Activated CD4-positive, alpha-beta memory T cell treated with anti-CD3 and anti-CD28 coated beads, Interleukin-2, amount 10 ng/mL, durations not matched to agents 7 days and 5 days (primary cell): ENCODE measurements around the gene DCLRE1B. TPM values are rescaled to one million over a fixed set of nuclear protein-coding genes. Genes with fewer than 3 reads are reported as not detected.
A peak's percentile ranks its signal among the peaks of the same experiment; 100 is the strongest.

ENCODE experiments used
- CTCF ChIA-PET: fragments of 350-600 bp; sonication (Branson Sonifier 250); formaldehyde crosslinking; loops from one replicate; lab custom pipeline; 2021; ENCODE audit warnings: antibody characterized with exemption, inconsistent platforms; lab: Charles Lee
- POLR2A ChIA-PET: fragments of 350-600 bp; sonication (Branson Sonifier 250); formaldehyde crosslinking; loops from one replicate; lab custom pipeline; 2021; ENCODE audit warnings: antibody characterized with exemption; lab: Charles Lee
- DNase-seq: peaks from one replicate; pipeline ENCODE4 v3.0.0-alpha.2; 2020
- H3K27ac Mint-ChIP-seq: one replicate; pipeline ENCODE4 v1.8.0; 2021; ENCODE audit warnings: mild to moderate bottlenecking, mixed read lengths
- H3K27me3 Mint-ChIP-seq: one replicate; pipeline ENCODE4 v1.8.0; 2021; ENCODE audit warnings: mixed read lengths
- H3K36me3 Mint-ChIP-seq: one replicate; pipeline ENCODE4 v1.8.0; 2021; ENCODE audit warnings: low read depth, mixed read lengths
- H3K4me1 Mint-ChIP-seq: one replicate; pipeline ENCODE4 v1.8.0; 2021; ENCODE audit warnings: mixed read lengths
- H3K4me3 Mint-ChIP-seq: one replicate; pipeline ENCODE4 v1.8.0; 2021; ENCODE audit warnings: mild to moderate bottlenecking, mixed read lengths
- H3K9me3 Mint-ChIP-seq: one replicate; pipeline ENCODE4 v1.8.0; 2021; ENCODE audit warnings: mixed read lengths
- total RNA-seq, 2 experiments: library from RNA; stranded (reverse); gene quantifications; one replicate each; pipeline ENCODE4 v1.2.3, GENCODE V29; 2021

Gene DCLRE1B
- total RNA-seq, 2 experiments from 2014 or later = 13.2 to 14.4 TPM

DNA sequence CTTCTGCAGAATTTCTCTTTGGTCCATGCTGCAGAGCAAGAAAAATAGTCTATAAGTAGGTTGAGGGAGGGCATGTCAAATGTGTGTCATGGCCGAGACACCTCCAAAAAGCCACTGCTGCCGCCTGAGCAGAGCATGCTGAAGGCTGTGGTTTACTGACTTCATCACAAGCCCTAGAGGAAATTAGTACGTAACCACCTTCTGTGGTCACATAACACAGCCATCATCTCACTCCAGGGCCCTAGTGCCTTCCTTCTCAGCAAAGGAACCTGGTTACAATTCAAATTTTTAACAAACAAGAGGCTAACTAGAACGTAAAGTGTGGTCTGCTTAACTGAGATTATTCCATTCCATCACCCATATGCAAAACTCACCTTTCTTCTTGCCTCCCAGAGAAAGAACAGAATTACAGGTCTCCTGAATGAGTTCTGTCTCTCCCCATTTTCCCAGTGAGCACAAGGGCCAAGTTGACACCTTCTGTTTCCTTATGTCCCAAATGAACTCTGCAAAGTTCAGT lies 33.5 kb upstream of the DCLRE1B start, which contains the start of gene PTPN22:
Gene PTPN22 (minus strand): TSS at position 116 of the 517 bp plus-strand sequence.
- ChIA-PET POLR2A (interaction anchor here (1.0 to 1.3 kb wide), 5 partner anchors 16 to 69 kb away, joined by 3 to 30 read pairs (median 4); partner anchors contain the start of genes AP4B1, BCL2L15, DCLRE1B and HIPK1), CTCF (interaction anchor here (1.1 kb wide), 1 partner anchor 32 kb away, joined by 5 read pairs; no protein-coding TSS in a partner anchor)
- Mint-ChIP-seq H3K27me3 (no peaks in the 10 kb centered on the region), H3K27ac (peak within 1 kb of the TSS; percentile 98), H3K4me1 (peaks cover 74% of the 10 kb centered on the region), H3K4me3 (peak within 1 kb of the TSS; percentile 91), H3K36me3 (peaks cover 29% of the 10 kb centered on the region), H3K9me3 (no peaks in the 10 kb centered on the region)
- DNase-seq = peak; percentile 89

DNA sequence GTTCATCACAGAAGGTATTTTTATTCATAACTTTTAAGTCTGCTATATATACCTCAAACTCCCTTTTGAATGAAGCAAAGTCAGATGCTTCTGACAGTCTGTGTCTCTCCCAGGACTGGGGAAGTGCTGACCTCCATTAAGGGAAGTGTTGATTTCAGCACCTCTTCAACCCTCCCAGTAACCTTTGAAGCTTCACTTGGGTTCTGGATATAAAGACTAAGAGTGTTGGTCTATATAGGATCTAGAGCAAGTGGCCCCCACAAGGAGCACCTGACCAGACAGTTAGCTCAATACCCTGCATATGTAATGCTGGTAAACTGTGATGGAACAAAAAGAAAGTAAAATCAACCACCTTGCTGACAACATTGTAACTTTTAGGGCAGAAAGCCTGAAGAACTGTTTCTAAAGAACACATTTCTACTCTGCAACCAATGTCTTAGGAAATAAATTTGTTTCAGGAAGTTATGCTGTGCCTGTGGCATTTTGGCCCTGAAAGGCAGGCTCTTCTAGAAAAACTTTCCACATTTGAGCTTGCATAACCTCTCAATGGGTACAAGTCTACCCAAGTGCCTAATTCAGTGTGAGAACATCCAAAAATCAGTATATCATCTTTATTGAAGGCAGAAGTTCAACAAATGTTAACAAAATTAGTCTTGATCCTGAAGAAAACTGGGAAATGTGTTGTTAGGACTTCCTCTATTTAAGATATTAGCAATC lies 32.7 kb upstream of the DCLRE1B start:
- Mint-ChIP-seq H3K27me3 (no peaks in the 10 kb centered on the region), H3K4me1 (peaks cover 71% of the 10 kb centered on the region), H3K36me3 (peaks cover 27% of the 10 kb centered on the region), H3K9me3 (no peaks in the 10 kb centered on the region), H3K27ac (peak overlapping the region; percentile 98), H3K4me3 (peak overlapping the region; percentile 91)
- ChIA-PET CTCF (interaction anchor here (0.8 to 1.1 kb wide), 3 partner anchors 11 to 38 kb away, joined by 3 to 5 read pairs (median 4); no protein-coding TSS in a partner anchor), POLR2A (interaction anchor here (0.6 to 1.3 kb wide), 8 partner anchors 13 to 68 kb away, joined by 3 to 30 read pairs (median 4); partner anchors contain the start of genes AP4B1, BCL2L15, DCLRE1B and HIPK1)
- peak; percentile 32 for DNase-seq

GRCh38 chr1:113874012-113874879 lies 30.9 kb upstream of the DCLRE1B start:
- CTCF ChIA-PET = interaction anchor here (0.8 to 1.1 kb wide), 5 partner anchors 15 to 91 kb away, joined by 3 to 7 read pairs (median 3); partner anchors contain the start of genes AP4B1 and HIPK1
- peaks cover 68% of the 10 kb centered on the region for H3K4me1 Mint-ChIP-seq
- DNase-seq = peak; percentile 25
- POLR2A ChIA-PET = interaction anchor here (1.0 to 4.5 kb wide), 9 partner anchors 12 to 467 kb away, joined by 3 to 40 read pairs (median 4); partner anchors contain the start of genes AP4B1, BCL2L15, DCLRE1B and HIPK1
- H3K27ac Mint-ChIP-seq = peak overlapping the region; percentile 89
- no peaks in the 10 kb centered on the region for H3K9me3 Mint-ChIP-seq
- peaks cover 16% of the 10 kb centered on the region for H3K36me3 Mint-ChIP-seq
- no peak overlapping the region for H3K4me3 Mint-ChIP-seq
- H3K27me3 Mint-ChIP-seq = no peaks in the 10 kb centered on the region

GRCh38 chr1:113875714-113876113 lies 29.4 kb upstream of the DCLRE1B start:
- Mint-ChIP-seq H3K27me3 (no peaks in the 10 kb centered on the region), H3K4me3 (no peak overlapping the region), H3K9me3 (no peaks in the 10 kb centered on the region), H3K27ac (no peak overlapping the region), H3K36me3 (peaks cover 13% of the 10 kb centered on the region), H3K4me1 (peaks cover 71% of the 10 kb centered on the region)
- ChIA-PET POLR2A (interaction anchor here (1.0 to 4.5 kb wide), 7 partner anchors 11 to 64 kb away, joined by 3 to 40 read pairs (median 4); partner anchors contain the start of genes AP4B1, BCL2L15, DCLRE1B and HIPK1), CTCF (interaction anchor here (0.6 to 1.5 kb wide), 5 partner anchors 12 to 327 kb away, joined by 3 to 6 read pairs (median 3); partner anchors contain the start of genes AP4B1 and BCL2L15)
- DNase-seq = no peak

DNA sequence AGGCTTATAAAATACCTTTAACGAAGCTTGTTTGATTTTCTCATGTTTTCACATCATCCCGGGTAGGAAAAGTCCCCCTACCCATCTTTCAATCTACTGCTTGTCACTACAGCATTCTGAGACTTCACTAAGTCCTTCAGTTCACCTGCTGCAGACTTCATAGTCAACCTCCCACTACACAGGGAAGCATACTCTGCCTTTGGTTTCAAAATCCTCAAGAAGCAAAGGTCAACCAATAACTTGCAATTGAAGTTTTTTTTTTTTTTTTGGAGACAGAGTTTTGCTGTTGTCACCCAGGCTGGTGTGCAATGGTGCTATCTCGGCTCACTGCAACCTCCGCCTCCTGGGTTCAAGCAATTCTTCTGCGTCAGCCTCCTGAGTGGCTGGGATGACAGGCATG lies 28.9 kb upstream of the DCLRE1B start:
- ChIA-PET POLR2A (interaction anchor here (1.5 to 4.5 kb wide), 5 partner anchors 11 to 54 kb away, joined by 3 to 40 read pairs (median 10); partner anchors contain the start of genes AP4B1, BCL2L15, DCLRE1B and HIPK1), CTCF (interaction anchor here (0.6 to 1.5 kb wide), 4 partner anchors 16 to 327 kb away, joined by 3 to 6 read pairs (median 3); partner anchors contain the start of gene AP4B1)
- H3K4me3 Mint-ChIP-seq = no peak overlapping the region
- DNase-seq = no peak
- peaks cover 14% of the 10 kb centered on the region for H3K36me3 Mint-ChIP-seq
- H3K27ac Mint-ChIP-seq = no peak overlapping the region
- H3K27me3 Mint-ChIP-seq = no peaks in the 10 kb centered on the region
- H3K9me3 Mint-ChIP-seq = no peaks in the 10 kb centered on the region
- H3K4me1 Mint-ChIP-seq = peaks cover 75% of the 10 kb centered on the region

DNA sequence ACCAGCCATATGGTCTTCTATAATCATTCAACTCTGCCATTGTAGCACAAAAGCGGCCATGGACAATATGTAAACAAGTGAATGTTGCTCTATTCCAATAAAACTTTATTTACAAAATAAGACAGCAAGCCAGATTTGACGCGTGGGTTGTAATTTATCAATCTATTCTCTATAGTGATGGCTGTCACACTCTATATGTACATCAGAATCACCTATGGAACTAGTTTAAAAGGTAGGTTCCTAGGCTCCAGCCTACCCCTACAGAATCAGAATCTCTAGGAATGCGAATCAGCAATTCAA lies 25.4 kb upstream of the DCLRE1B start:
- DNase-seq = no peak
- Mint-ChIP-seq H3K27ac (no peak overlapping the region), H3K4me1 (peaks cover 60% of the 10 kb centered on the region), H3K27me3 (no peaks in the 10 kb centered on the region), H3K36me3 (peaks cover 17% of the 10 kb centered on the region), H3K4me3 (no peak overlapping the region), H3K9me3 (no peaks in the 10 kb centered on the region)
- ChIA-PET POLR2A (interaction anchor here (1.1 to 6.4 kb wide), 4 partner anchors 10 to 49 kb away, joined by 3 to 41 read pairs (median 11); partner anchors contain the start of genes AP4B1, DCLRE1B and HIPK1), CTCF (interaction anchor here (2.1 kb wide), 1 partner anchor 24 kb away, joined by 4 read pairs; the partner anchor contains the start of gene AP4B1)

DNA sequence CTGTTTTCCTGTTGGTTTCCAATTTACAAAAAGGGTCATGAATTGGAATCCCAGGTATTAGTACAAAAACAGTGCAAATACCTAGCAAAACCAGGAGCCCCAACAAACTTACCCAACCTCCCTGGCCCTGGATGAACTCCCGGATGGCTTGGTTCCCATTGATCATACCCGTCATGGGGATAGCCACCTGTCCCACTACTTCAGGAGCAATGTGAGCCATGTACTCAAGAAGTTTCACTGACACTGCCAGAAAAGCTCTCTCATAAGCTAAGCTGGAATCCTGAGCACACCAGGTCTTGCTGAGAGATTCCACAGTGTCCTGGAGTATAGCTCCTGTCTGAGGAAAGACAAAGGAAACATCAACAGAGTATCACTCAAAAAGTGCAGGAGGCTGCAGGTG lies 23.5 kb upstream of the DCLRE1B start:
- Mint-ChIP-seq H3K27me3 (no peaks in the 10 kb centered on the region), H3K4me1 (peaks cover 51% of the 10 kb centered on the region), H3K36me3 (peaks cover 21% of the 10 kb centered on the region), H3K27ac (no peak overlapping the region), H3K4me3 (no peak overlapping the region), H3K9me3 (no peaks in the 10 kb centered on the region)
- ChIA-PET POLR2A (interaction anchor here (1.3 to 6.4 kb wide), 4 partner anchors 11 to 65 kb away, joined by 3 to 41 read pairs (median 10); partner anchors contain the start of genes AP4B1 and DCLRE1B), CTCF (interaction anchor here (0.9 to 1.2 kb wide), 3 partner anchors 12 to 401 kb away, joined by 3 to 6 read pairs (median 3); no protein-coding TSS in a partner anchor)
- DNase-seq = no peak

DNA sequence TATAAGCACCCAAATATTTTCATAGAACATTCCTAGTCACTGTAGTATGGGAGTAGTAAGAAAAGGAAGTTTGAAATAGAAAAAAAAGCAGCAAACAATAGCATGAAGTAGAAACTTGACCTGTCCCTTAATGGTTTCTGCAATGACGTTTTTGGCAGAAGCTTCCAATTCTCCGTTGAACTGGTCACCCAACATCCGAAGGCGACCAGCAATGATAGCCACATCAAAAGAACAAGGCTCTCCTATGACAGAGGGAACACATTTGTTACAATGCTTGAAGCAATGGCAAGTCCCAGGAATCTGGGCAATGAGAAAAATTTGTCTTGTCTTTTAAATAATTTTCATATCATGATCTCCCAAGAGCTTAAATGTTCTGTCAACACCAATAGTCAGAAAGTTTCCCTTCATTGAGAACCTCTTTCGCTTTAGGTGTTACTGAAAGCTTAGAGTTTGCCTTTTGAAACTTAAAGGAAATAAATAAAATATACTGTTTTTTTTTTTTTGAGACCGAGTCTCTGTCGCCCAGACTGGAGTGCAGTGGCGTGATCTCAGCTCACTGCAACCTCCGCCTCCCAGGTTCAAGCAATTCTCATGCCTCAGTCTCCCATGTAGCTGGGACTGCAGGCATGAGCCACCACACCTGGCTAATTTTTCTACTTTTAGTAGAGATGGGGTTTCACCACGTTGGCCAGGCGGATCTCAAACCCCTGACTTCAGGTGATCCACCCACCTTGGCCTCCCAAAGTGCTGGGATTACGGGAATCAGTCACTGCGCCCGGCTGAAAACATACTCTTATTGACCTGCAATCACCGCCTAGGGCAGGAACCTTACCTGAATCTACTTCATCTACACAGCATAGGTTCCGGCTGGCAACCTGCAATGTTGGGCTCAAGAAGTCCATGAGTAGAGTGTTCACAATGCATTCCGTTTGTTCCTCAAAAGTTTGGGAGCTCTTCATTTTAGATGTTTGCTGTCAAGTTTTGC lies 18.4 kb upstream of the DCLRE1B start:
- CTCF ChIA-PET = interaction anchor here (1.3 kb wide), 2 partner anchors 9 to 11 kb away, joined by 3 to 4 read pairs; no protein-coding TSS in a partner anchor
- Mint-ChIP-seq H3K4me3 (no peak overlapping the region), H3K9me3 (no peaks in the 10 kb centered on the region), H3K4me1 (peaks cover 27% of the 10 kb centered on the region), H3K36me3 (peaks cover 17% of the 10 kb centered on the region), H3K27ac (no peak overlapping the region), H3K27me3 (no peaks in the 10 kb centered on the region)
- POLR2A ChIA-PET = interaction anchor here (1.1 to 3.8 kb wide), 4 partner anchors 11 to 44 kb away, joined by 3 to 18 read pairs (median 6); partner anchors contain the start of gene AP4B1
- DNase-seq = no peak

DNA sequence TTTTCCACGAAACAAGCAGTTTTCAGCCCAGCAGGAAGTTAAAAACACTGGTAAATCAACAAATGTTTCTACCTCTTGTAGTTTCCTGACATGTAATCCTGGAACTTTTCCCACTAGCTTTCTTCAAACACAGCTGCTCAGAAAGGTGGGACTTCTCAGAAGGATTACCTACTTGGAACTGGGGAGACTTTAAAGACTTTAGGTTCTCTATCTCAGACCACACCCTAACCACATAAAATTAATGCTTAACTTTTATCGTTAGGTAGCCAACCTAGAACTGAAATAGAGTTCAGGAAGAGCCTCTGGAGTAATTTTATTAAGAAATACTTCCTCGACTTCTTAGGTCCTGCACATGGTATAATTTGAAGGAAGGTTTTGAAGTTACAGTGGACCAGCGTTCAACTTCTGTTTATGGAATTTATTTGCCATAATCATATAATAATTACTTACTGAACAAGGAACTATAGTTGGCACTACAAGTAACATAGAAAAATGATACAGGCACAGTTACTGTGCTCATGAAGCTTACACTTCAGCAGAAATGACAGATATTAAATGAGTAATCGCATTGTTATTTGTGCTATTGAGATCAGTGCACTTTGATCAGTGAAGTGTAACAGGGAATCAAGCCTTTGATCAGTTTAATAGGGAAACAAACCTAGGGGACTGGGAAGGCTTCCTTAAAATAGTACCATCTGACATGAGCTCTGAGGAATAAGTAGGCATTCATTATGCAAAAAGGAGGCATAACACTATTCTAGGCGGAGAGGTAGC lies 17.5 kb upstream of the DCLRE1B start, which contains the start of gene BCL2L15:
Gene BCL2L15 (minus strand): TSS at position 180 of the 774 bp plus-strand sequence. CDS start 206 bp downstream, outside the sequence.
- no peak within 1 kb of the TSS for H3K27ac Mint-ChIP-seq
- POLR2A ChIA-PET = interaction anchor here (1.2 to 3.8 kb wide), 3 partner anchors 12 to 16 kb away, joined by 3 to 18 read pairs (median 10); partner anchors contain the start of gene AP4B1
- H3K36me3 Mint-ChIP-seq = peaks cover 17% of the 10 kb centered on the region
- H3K27me3 Mint-ChIP-seq = no peaks in the 10 kb centered on the region
- peaks cover 26% of the 10 kb centered on the region for H3K4me1 Mint-ChIP-seq
- no peak for DNase-seq
- no peaks in the 10 kb centered on the region for H3K9me3 Mint-ChIP-seq
- CTCF ChIA-PET = interaction anchor here (1.3 kb wide), 2 partner anchors 8 to 12 kb away, joined by 3 to 4 read pairs; no protein-coding TSS in a partner anchor
- H3K4me3 Mint-ChIP-seq = no peak within 1 kb of the TSS

GRCh38 chr1:113890816-113891215 lies 14.3 kb upstream of the DCLRE1B start:
- POLR2A ChIA-PET = interaction anchor here (1.1 kb wide), 1 partner anchor 13 kb away, joined by 4 read pairs; no protein-coding TSS in a partner anchor
- CTCF ChIA-PET = interaction anchor here (0.6 to 1.3 kb wide), 6 partner anchors 13 to 1134 kb away, joined by 3 to 7 read pairs (median 4); no protein-coding TSS in a partner anchor

More at GRCh38 chr1:113890816-113891215, 14.3 kb upstream of the DCLRE1B start:
- Mint-ChIP-seq H3K9me3 (no peaks in the 10 kb centered on the region), H3K4me1 (peaks cover 22% of the 10 kb centered on the region), H3K4me3 (no peak overlapping the region), H3K27ac (no peak overlapping the region), H3K36me3 (peaks cover 31% of the 10 kb centered on the region), H3K27me3 (no peaks in the 10 kb centered on the region)
- DNase-seq = no peak
